K562 (cell line): ENCODE results near the gene RAE1. TPM values are rescaled to one million over a fixed set of nuclear protein-coding genes. Genes with fewer than 3 reads are reported as not detected.

Experiments
- ATAC-seq: fragments of 200-7000 bp; cut with Tn5 transposase; 3 replicates; pipeline ENCODE4 v1.9.1; 2020; ENCODE audit warnings: moderate library complexity
- BruUV-seq: library from RNA; stranded (reverse); fragments of 400-500 nt; replicated peaks from 2 replicates; lab custom pipeline; 2021; lab: Mats Ljungman, UMichigan
- CTCF ChIA-PET: fragments of 300-600 bp; formaldehyde crosslinking; extraction: SDS; loops from one replicate; lab custom pipeline; 2021; ENCODE audit warnings: low intra/inter-chr PET ratio; lab: Yijun Ruan, JAX
- POLR2A ChIA-PET: fragments of 300-600, 350-650 bp; sonication (Branson Sonifier 250); formaldehyde crosslinking; extraction: SDS; loops from one replicate; lab custom pipeline; 2021; ENCODE audit warnings: antibody characterized with exemption, inconsistent platforms; lab: Yijun Ruan, JAX
- DNase-seq, 4 experiments: peaks; one replicate each; pipeline versions ENCODE4 v3.0.0 to v3.0.0-alpha.2; 2011 to 2018; ENCODE audit warnings: low spot score in 3 of 4, mixed read lengths in 3 of 4; ENCODE audit errors: extremely low read depth in 1 of 4
- FAIRE-seq: peaks from 2 replicates; lab custom pipeline; 2011; peaks lifted over from hg19 to GRCh38; lab: Jason Lieb, UNC
- H2AFZ ChIP-seq: 2 replicates; pipeline ENCODE4 v1.6.0; 2011; ENCODE audit warnings: low read depth, low read length, control low read depth, inconsistent platforms
- H3K27ac ChIP-seq: fragments of 200-600 bp; 3 replicates; pipeline ENCODE4 v1.8.0; 2011; ENCODE audit warnings: low read depth, mild to moderate bottlenecking, control low read depth, inconsistent platforms, low read length, moderate library complexity, mixed read lengths; ENCODE audit errors: extremely low read depth
- H3K27me3 ChIP-seq, 2 experiments: fragments of 300-600 bp in 1 of 2; 2 replicates in 1 of 2; 3 replicates in 1 of 2; pipeline versions ENCODE4 v1.6.0 to v1.8.0; 2011; ENCODE audit warnings: inconsistent platforms in 2 of 2, low read length in 2 of 2, mild to moderate bottlenecking in 1 of 2, mixed read lengths in 1 of 2, moderate library complexity in 1 of 2; ENCODE audit not compliant: control insufficient read depth in 2 of 2, insufficient read depth in 2 of 2
- H3K36me3 ChIP-seq: fragments of 300-600 bp; 3 replicates; pipeline ENCODE4 v1.8.0; 2011; ENCODE audit warnings: mild to moderate bottlenecking, low read length, inconsistent platforms; ENCODE audit not compliant: control insufficient read depth, insufficient read depth
- H3K4me1 ChIP-seq, 2 experiments: fragments of 200-600 bp in 1 of 2; replicated peaks in 1 of 2; 2 replicates in 1 of 2; 3 replicates in 1 of 2; pipeline versions ENCODE4 v1.5.1 to v1.8.0; 2011; ENCODE audit warnings: inconsistent platforms in 2 of 2, low read length in 2 of 2, mild to moderate bottlenecking in 1 of 2, mixed read lengths in 1 of 2, moderate library complexity in 1 of 2; ENCODE audit not compliant: control insufficient read depth in 2 of 2, insufficient read depth in 2 of 2
- H3K4me2 ChIP-seq: 2 replicates; pipeline ENCODE4 v1.6.1; 2011; ENCODE audit warnings: low read length, control low read depth, inconsistent platforms, mixed read lengths; ENCODE audit not compliant: insufficient read depth
- H3K4me3 ChIP-seq: fragments of 200-600 bp; sonication (generic), shearing (Covaris generic); 2 replicates; pipeline ENCODE4 v1.5.1; 2016; ENCODE audit warnings: control low read depth, inconsistent platforms
- H3K79me2 ChIP-seq: fragments of 200-600 bp; 3 replicates; pipeline ENCODE4 v1.8.0; 2011; ENCODE audit warnings: low read length, inconsistent platforms; ENCODE audit not compliant: control insufficient read depth, insufficient read depth
- H3K9ac ChIP-seq, 2 experiments: 2 replicates each; pipeline versions ENCODE4 v1.6.0 to v1.6.1; 2011; ENCODE audit warnings: low read depth in 2 of 2, low read length in 2 of 2, control low read depth in 1 of 2, inconsistent platforms in 1 of 2, mild to moderate bottlenecking in 1 of 2, mixed read lengths in 1 of 2; ENCODE audit not compliant: insufficient read depth in 1 of 2
- H3K9me1 ChIP-seq: one replicate; pipeline ENCODE4 v1.6.0; 2011; ENCODE audit warnings: inconsistent platforms, mild to moderate bottlenecking, low read length, moderate library complexity; ENCODE audit not compliant: control insufficient read depth, insufficient read depth
- H3K9me3 ChIP-seq: replicated peaks from 2 replicates; pipeline ENCODE4 v1.5.1; 2011; ENCODE audit warnings: low read depth, low read length, inconsistent platforms; ENCODE audit not compliant: control insufficient read depth, insufficient read depth
- H4K20me1 ChIP-seq: replicated peaks from 2 replicates; pipeline ENCODE4 v1.6.1; 2011; ENCODE audit warnings: low read length, inconsistent platforms, mixed read lengths; ENCODE audit not compliant: control insufficient read depth, insufficient read depth
- POLR2G ChIP-seq: fragments of 200-400 bp; formaldehyde crosslinking; IDR thresholded peaks from 2 replicates; pipeline ENCODE4 v1.6.1; 2017; ENCODE audit warnings: low read depth, mild to moderate bottlenecking, antibody characterized with exemption, low read length, moderate library complexity
- SIN3B ChIP-seq: fragments of 450-650 bp; IDR thresholded peaks from 2 replicates; pipeline ENCODE4 v1.6.1; 2017; ENCODE audit warnings: low read depth, mild to moderate bottlenecking, moderate library complexity
- SPI1 ChIP-seq: IDR thresholded peaks from 2 replicates; pipeline ENCODE4 v1.6.1; 2011; ENCODE audit warnings: low read depth, low read length, control low read depth, borderline replicate concordance
- U2AF2 ChIP-seq: fragments of 200-400 bp; formaldehyde crosslinking; optimal IDR thresholded peaks from 2 replicates; pipeline ENCODE3; 2017; ENCODE audit warnings: low read depth, mild to moderate bottlenecking, low read length
- ZEB2 ChIP-seq: fragments of 450-650 bp; IDR thresholded peaks from 2 replicates; pipeline ENCODE4 v1.6.1; 2016
- ZNF639 ChIP-seq, 2 experiments: fragments of 200-800 bp in 1 of 2; sonication (Bioruptor generic) in 1 of 2; sonication (generic) in 1 of 2; formaldehyde crosslinking in 1 of 2; IDR thresholded peaks in 1 of 2; conservative IDR thresholded peaks in 1 of 2; 2 replicates each; pipeline versions ENCODE4 v1.5.0 to v1.6.1; 2016 to 2020; ENCODE audit warnings: missing compliant biosample characterization in 1 of 2, missing genetic modification characterization in 1 of 2, missing genetic modification reagents in 1 of 2
- ZNF699 ChIP-seq: fragments of 250-450 bp; sonication (Bioruptor Pico); IDR thresholded peaks from 2 replicates; pipeline ENCODE4 v1.8.0; 2021; ENCODE audit warnings: mild to moderate bottlenecking, moderate library complexity; ENCODE audit not compliant: insufficient replicate concordance
- WGBS: fragments of 100-300 bp; shearing (Covaris generic); methylation state at CpG from one replicate; pipeline ENCODE4 v1.1.6; 2016; ENCODE audit warnings: low coverage, mixed read lengths; ENCODE audit not compliant: insufficient coverage; ENCODE audit errors: missing lambda C conversion rate; 5-methylcytosine and 5-hydroxymethylcytosine counted together
- in situ Hi-C: fragments of 300-500 bp; cut with MboI; formaldehyde crosslinking; loops from 4 replicates; pipeline ENCODE4 v1.15.0; 2018; ENCODE audit warnings: inconsistent platforms, mixed read lengths
- intact Hi-C: fragments of 100-400 bp; cut with micrococcal nuclease; formaldehyde crosslinking; loops from 2 replicates; pipeline ENCODE4 v1.14.2; 2022
- polyA plus RNA-seq, 8 experiments: library from polyadenylated mRNA; depleted of rRNA in 4 of 8; stranded (reverse) in 5 of 8; unstranded in 3 of 8; fragments of >200 nt; fragmentation: Nextera tagmentation in 2 of 8; fragmentation: Illumina TruSeq in 1 of 8; extraction: Ambion mirVana in 2 of 8; extraction: Trizol in 1 of 8; gene quantifications; 2 replicates each; pipeline versions ENCODE4 v1.2.1 to v1.2.3, GENCODE V29; 2011 to 2014; ENCODE audit warnings: inconsistent platforms in 1 of 8, missing spikeins in 1 of 8
- total RNA-seq, 7 experiments: library from RNA; depleted of rRNA in 6 of 7; stranded (reverse); fragments of >200 nt in 6 of 7; fragmentation: Illumina TruSeq in 2 of 7; extraction: Trizol in 2 of 7; gene quantifications; 2 replicates each; pipeline versions ENCODE4 v1.2.1 to v1.2.3, GENCODE V29; 2011 to 2021; ENCODE audit warnings: low replicate concordance in 1 of 7

The RAE1 gene
- total and polyA plus RNA-seq, 9 of the 15 experiments (the other 6 are each of a cell fraction or from before 2014, with no cell fraction given) = 33.7 to 248 (median 77.7) TPM

GRCh38 chr20:57372581-57373350 lies 21.7 kb downstream of the RAE1 start:
- FAIRE-seq = no peak
- intact Hi-C loops = no loop called here
- Histone ChIP-seq H4K20me1 (peaks cover 9% of the 10 kb centered on the region; the same call in 1 of the 2 replicates), H3K4me1 (peaks cover 0 to 3% of the 10 kb centered on the region in 2 experiments; a peak in 1 of 5 replicates), H3K9ac (peak overlapping the region in 1 of 2 experiments; percentile 39; a peak in 1 of 4 replicates), H3K9me1 (no peaks in the 10 kb centered on the region), H3K27me3 (no peaks in the 10 kb centered on the region), H2AFZ (no peak overlapping the region), H3K27ac (no peak overlapping the region), H3K4me2 (no peak overlapping the region), H3K9me3 (no peaks in the 10 kb centered on the region), H3K4me3 (no peak overlapping the region), H3K79me2 (no peaks in the 10 kb centered on the region; the same call in 2 of the 3 replicates), H3K36me3 (peaks cover 100% of the 10 kb centered on the region)
- POLR2A ChIA-PET = interaction anchor here (0.6 to 2.8 kb wide), 3 partner anchors 9 to 11 kb away, joined by 3 to 16 read pairs (median 7); no protein-coding TSS in a partner anchor
- TF ChIP-seq ZNF699 (CRISPR knock-in tag) = no peak
- no peak for TF ChIP-seq SIN3B
- peak; percentile 64 for TF ChIP-seq POLR2G
- no peak for TF ChIP-seq ZNF639 (CRISPR knock-in tag; conservative IDR thresholded peaks at IDR 0.05 in 1 of 2, IDR thresholded peaks at IDR 0.05 in 1 of 2)
- TF ChIP-seq U2AF2 = no peak
- no peak for TF ChIP-seq ZEB2
- 0 out of 2 replicates have a peak, but pooled peaks have one; percentile 5 for TF ChIP-seq SPI1
- BruUV-seq = no TSS peak
- CTCF ChIA-PET = no interaction called here
- DNase-seq = no peak
- in situ Hi-C loops = no loop called here
- WGBS = 87% methylated on average over 20 of the region's 25 CpGs
- ATAC-seq = no peak; the same call in 2 of the 3 replicates
